ENCODE data around the gene CKMT1B.
"Not testable (repeated sequence)": the region's sequence is repeated elsewhere in the genome, so short reads cannot be mapped to it uniquely, and the experiment has no call there.

CKMT1B gene

DNA sequence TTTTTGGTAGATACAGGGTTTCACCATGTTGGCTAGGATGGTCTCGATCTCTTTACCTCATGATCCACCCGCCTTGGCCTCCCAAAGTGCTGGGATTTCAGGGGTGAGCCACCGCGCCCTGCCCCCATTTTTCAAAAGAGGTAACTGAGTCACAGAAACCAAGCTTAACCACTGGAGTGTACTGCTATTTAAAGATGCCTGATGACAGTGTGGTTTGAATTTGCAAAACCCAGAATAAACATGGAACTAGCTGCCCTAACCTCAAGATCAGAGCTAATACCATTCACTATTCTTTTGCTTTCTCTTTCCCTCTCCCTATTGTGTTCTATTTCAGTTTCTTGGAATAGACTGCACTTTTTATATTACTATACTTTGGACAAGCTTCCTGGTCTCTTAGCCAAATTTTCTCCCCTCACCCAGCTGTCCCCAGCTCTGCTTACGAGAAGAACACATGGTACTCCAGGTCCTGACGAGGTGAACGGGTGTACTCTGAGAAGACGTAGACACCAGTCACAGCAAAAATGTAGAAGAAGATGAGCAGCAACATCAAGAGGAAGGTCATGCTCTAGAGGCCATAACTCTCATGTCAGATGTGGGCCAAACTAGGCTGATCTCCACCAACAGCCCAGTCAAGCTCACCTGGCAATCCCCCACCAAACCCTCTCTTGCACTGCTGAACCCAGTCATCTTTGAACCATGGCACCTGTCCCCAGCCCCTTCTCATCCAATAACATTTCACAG, 44.8 kb downstream of the CKMT1B start:
- not testable (repeated sequence) for H3K4me1 ChIP-seq (ENCODE audit: control insufficient read depth, insufficient read depth, low read length, unreplicated experiment); H3K27me3 ChIP-seq (ENCODE audit: insufficient read depth, low read length); H3K36me3 ChIP-seq (ENCODE audit: insufficient read depth, low read length); H3K27ac ChIP-seq (ENCODE audit: low read depth, low read length); H3K4me3 ChIP-seq (ENCODE audit: low read depth, low read length); H3K79me2 ChIP-seq (ENCODE audit: control insufficient read depth, insufficient read depth, low read length, unreplicated experiment); H2AFZ ChIP-seq (ENCODE audit: low read length, unreplicated experiment)

All from ACC112 (cell line).